Thyroid gland (tissue), 4 donors: Measurements from ENCODE around the gene TEX9. TPM values are rescaled to one million over a fixed set of nuclear protein-coding genes. Genes with fewer than 3 reads are reported as not detected.
A peak's percentile ranks its signal among the peaks of the same experiment; 100 is the strongest.

Experiments
- DNase-seq, 2 donors: peaks; one replicate each; pipeline ENCODE4 v3.0.0-alpha.2; 2019
- H3K27ac ChIP-seq, 3 donors: fragments of 200-600 bp; sonication (generic); 1 replicate in 2 of 3; 2 replicates in 1 of 3; pipeline ENCODE4 v1.5.1; 2016 to 2019; ENCODE audit warnings: mild to moderate bottlenecking in 1 of 3, moderate library complexity in 1 of 3
- H3K27me3 ChIP-seq: fragments of 200-600 bp; sonication (generic); one replicate; pipeline ENCODE4 v1.5.1; 2019
- H3K36me3 ChIP-seq, 2 donors: fragments of 200-600 bp; sonication (generic); one replicate each; pipeline ENCODE4 v1.5.1; 2016 to 2019
- H3K4me1 ChIP-seq, 2 donors: fragments of 200-600 bp; sonication (generic); one replicate each; pipeline ENCODE4 v1.5.1; 2017 to 2019
- H3K4me3 ChIP-seq, 3 donors: fragments of 200-600 bp; sonication (generic); replicated peaks in 1 of 3; 1 replicate in 2 of 3; 2 replicates in 1 of 3; pipeline ENCODE4 v1.5.1; 2016; ENCODE audit warnings: mild to moderate bottlenecking in 1 of 3
- H3K9me3 ChIP-seq: fragments of 200-600 bp; sonication (generic); one replicate; pipeline ENCODE4 v1.5.1; 2017
- CTCF ChIP-seq, 6 experiments: fragments of 200-600 bp in 3 of 6; fragments of 450-650 bp in 3 of 6; sonication (generic) in 3 of 6; IDR thresholded peaks; one replicate each; pipeline ENCODE4 v1.5.1; 2016 to 2019; ENCODE audit warnings: antibody characterized with exemption in 6 of 6, mild to moderate bottlenecking in 2 of 6, inconsistent platforms in 1 of 6, moderate library complexity in 1 of 6
- POLR2A ChIP-seq, 2 donors: fragments of 450-650 bp; IDR thresholded peaks; one replicate each; pipeline ENCODE4 v1.6.1; 2017; ENCODE audit warnings: antibody characterized with exemption in 2 of 2, mild to moderate bottlenecking in 2 of 2, moderate library complexity in 1 of 2
- WGBS, 2 donors: methylation state at CpG; one replicate each; pipeline ENCODE4 v1.1.5; 2017; 5-methylcytosine and 5-hydroxymethylcytosine counted together
- intact Hi-C: fragments of 100-400 bp; cut with DNase I; formaldehyde crosslinking; loops from one replicate; pipeline ENCODE4 v1.15.1; 2023
- total RNA-seq, 4 donors: library from RNA; depleted of rRNA; stranded (reverse); fragments of >200 nt; gene quantifications; one replicate each; pipeline ENCODE4 v1.2.3, GENCODE V29; 2016

TEX9 gene
- total RNA-seq, 4 donors from 2014 or later, result 29.9 to 49.2 (median 40.1) TPM

- intact Hi-C loops, result no loop called here
- H3K27ac ChIP-seq, result no peak overlapping the region
- 92 to 94% methylated on average over 3 of the region's 3 CpGs for WGBS, 2 donors
- H3K4me3 ChIP-seq, result no peak overlapping the region
- DNase-seq, result no peak
- no peak for TF ChIP-seq CTCF (IDR thresholded peaks at IDR 0.05)
- no peak for TF ChIP-seq POLR2A (IDR thresholded peaks at IDR 0.05)
- no peaks in the 10 kb centered on the region for H3K4me1 ChIP-seq
- H3K36me3 ChIP-seq, result no peaks in the 10 kb centered on the region
- no peaks in the 10 kb centered on the region for H3K27me3 ChIP-seq
- H3K9me3 ChIP-seq, result no peaks in the 10 kb centered on the region
Observed at GRCh38 chr15:56456229-56456628, 91.0 kb downstream of the TEX9 start.

GRCh38 chr15:56459096-56459495, 93.9 kb downstream of the TEX9 start:
- H3K36me3 ChIP-seq, result no peaks in the 10 kb centered on the region
- H3K9me3 ChIP-seq, result no peaks in the 10 kb centered on the region
- WGBS, 2 donors, result 95 to 100% methylated on average over 2 of the region's 2 CpGs
- no peak for DNase-seq
- H3K27me3 ChIP-seq, result no peaks in the 10 kb centered on the region
- no peak overlapping the region for H3K4me3 ChIP-seq
- TF ChIP-seq CTCF (IDR thresholded peaks at IDR 0.05) (no peak), POLR2A (IDR thresholded peaks at IDR 0.05) (no peak)
- no peaks in the 10 kb centered on the region for H3K4me1 ChIP-seq
- H3K27ac ChIP-seq, result no peak overlapping the region
- intact Hi-C loops, result no loop called here

- H3K36me3 ChIP-seq, result no peaks in the 10 kb centered on the region
- WGBS, 2 donors, result 48 to 67% methylated on average over 1 of the region's 1 CpG
- H3K9me3 ChIP-seq, result no peaks in the 10 kb centered on the region
- no peaks in the 10 kb centered on the region for H3K27me3 ChIP-seq
- intact Hi-C loops, result no loop called here
- peaks cover 0 to under 1% of the 10 kb centered on the region in 2 donors for H3K4me1 ChIP-seq
- DNase-seq, result no peak
- H3K27ac ChIP-seq, result no peak overlapping the region
- TF ChIP-seq CTCF (IDR thresholded peaks at IDR 0.05) (no peak), POLR2A (IDR thresholded peaks at IDR 0.05) (no peak)
- no peak overlapping the region for H3K4me3 ChIP-seq
Observed at GRCh38 chr15:56460071-56460470, 94.8 kb downstream of the TEX9 start.

GRCh38 chr15:56460947-56461346, 95.7 kb downstream of the TEX9 start:
- H3K27ac ChIP-seq, result no peak overlapping the region
- H3K27me3 ChIP-seq, result no peaks in the 10 kb centered on the region
- no peaks in the 10 kb centered on the region for H3K9me3 ChIP-seq
- TF ChIP-seq POLR2A (IDR thresholded peaks at IDR 0.05) (no peak), CTCF (IDR thresholded peaks at IDR 0.05) (no peak)
- intact Hi-C loops, result no loop called here
- H3K4me1 ChIP-seq, result peaks cover 0 to 6% of the 10 kb centered on the region in 2 donors
- H3K36me3 ChIP-seq, result no peaks in the 10 kb centered on the region
- no peak for DNase-seq
- H3K4me3 ChIP-seq, result no peak overlapping the region
- WGBS, 2 donors, result 95 to 100% methylated on average over 2 of the region's 2 CpGs

GRCh38 chr15:56464893-56465520, 99.8 kb downstream of the TEX9 start, which contains the start of gene MNS1:
Gene MNS1 (minus strand): TSS chr15:56465137. CDS start chr15:56464972, 165 bp downstream.
- DNase-seq, result peak; percentile 92 to 94
- Histone ChIP-seq H3K27me3 (no peaks in the 10 kb centered on the region), H3K27ac (no peak within 1 kb of the TSS), H3K9me3 (no peaks in the 10 kb centered on the region), H3K4me1 (peaks cover 0 to 6% of the 10 kb centered on the region in 2 donors), H3K4me3 (peak within 1 kb of the TSS; percentile 29 to 49 (median 46)), H3K36me3 (no peaks in the 10 kb centered on the region)
- TF ChIP-seq POLR2A (IDR thresholded peaks at IDR 0.05) (no peak), CTCF (IDR thresholded peaks at IDR 0.05) (no peak)
- intact Hi-C loops, result no loop called here
- 2 to 3% methylated on average over 28 to 38 of the region's 38 CpGs for WGBS, 2 donors
